ENCODE measurements around the gene CNOT10.

CNOT10 gene

GRCh38 chr3:32684029-32684799 lies 774 bp upstream of the CNOT10 start:
- DNase-seq (ENCODE audit: low read depth) = no peak
- H3K4me3 ChIP-seq (ENCODE audit: low read depth, low read length) = peak overlapping the region; percentile 89

- peak overlapping the region; percentile 89 for H3K4me3 ChIP-seq (ENCODE audit: low read depth, low read length)
- DNase-seq (ENCODE audit: low read depth) = no peak
These were observed 676 bp downstream of the CNOT10 start for GRCh38 chr3:32685543-32686185.

- no peak overlapping the region for H3K4me3 ChIP-seq (ENCODE audit: low read depth, low read length)
- DNase-seq (ENCODE audit: low read depth) = no peak
These were observed 1.7 kb downstream of the CNOT10 start for GRCh38 chr3:32686713-32687112.

- no peak for DNase-seq (ENCODE audit: low read depth)
- H3K4me3 ChIP-seq (ENCODE audit: low read depth, low read length) = no peak overlapping the region
These were observed 6.9 kb downstream of the CNOT10 start for GRCh38 chr3:32691847-32692246.

GRCh38 chr3:32696523-32696922 lies 11.5 kb downstream of the CNOT10 start:
- no peak overlapping the region for H3K4me3 ChIP-seq (ENCODE audit: low read depth, low read length)

GRCh38 chr3:32698506-32698905 lies 13.5 kb downstream of the CNOT10 start:
- no peak for DNase-seq (ENCODE audit: low read depth)
- no peak overlapping the region for H3K4me3 ChIP-seq (ENCODE audit: low read depth, low read length)

More at GRCh38 chr3:32696523-32696922, 11.5 kb downstream of the CNOT10 start:
- no peak for DNase-seq (ENCODE audit: low read depth)

- no peak for DNase-seq (ENCODE audit: low read depth)
These were observed 14.4 kb downstream of the CNOT10 start for GRCh38 chr3:32699429-32699828.

GRCh38 chr3:32700244-32700643 lies 15.3 kb downstream of the CNOT10 start:
- DNase-seq (ENCODE audit: low read depth) = no peak
- H3K4me3 ChIP-seq (ENCODE audit: low read depth, low read length) = no peak overlapping the region

More at GRCh38 chr3:32699429-32699828, 14.4 kb downstream of the CNOT10 start:
- H3K4me3 ChIP-seq (ENCODE audit: low read depth, low read length) = no peak overlapping the region

GRCh38 chr3:32703491-32703972 lies 18.5 kb downstream of the CNOT10 start:
- H3K4me3 ChIP-seq (ENCODE audit: low read depth, low read length) = no peak overlapping the region
- no peak for DNase-seq (ENCODE audit: low read depth)

GRCh38 chr3:32705232-32705631 lies 20.2 kb downstream of the CNOT10 start:
- DNase-seq (ENCODE audit: low read depth) = no peak
- no peak overlapping the region for H3K4me3 ChIP-seq (ENCODE audit: low read depth, low read length)

GRCh38 chr3:32706348-32707025 lies 21.5 kb downstream of the CNOT10 start:
- no peak overlapping the region for H3K4me3 ChIP-seq (ENCODE audit: low read depth, low read length)
- DNase-seq (ENCODE audit: low read depth) = no peak

GRCh38 chr3:32707026-32707370 lies 22.0 kb downstream of the CNOT10 start:
- DNase-seq (ENCODE audit: low read depth) = no peak
- H3K4me3 ChIP-seq (ENCODE audit: low read depth, low read length) = no peak overlapping the region

- no peak overlapping the region for H3K4me3 ChIP-seq (ENCODE audit: low read depth, low read length)
- DNase-seq (ENCODE audit: low read depth) = no peak
These were observed 23.8 kb downstream of the CNOT10 start for GRCh38 chr3:32708672-32709283.

GRCh38 chr3:32709346-32709745 lies 24.4 kb downstream of the CNOT10 start:
- no peak for DNase-seq (ENCODE audit: low read depth)
- no peak overlapping the region for H3K4me3 ChIP-seq (ENCODE audit: low read depth, low read length)

GRCh38 chr3:32712506-32713055 lies 27.6 kb downstream of the CNOT10 start:
- H3K4me3 ChIP-seq (ENCODE audit: low read depth, low read length) = no peak overlapping the region
- DNase-seq (ENCODE audit: low read depth) = no peak

- no peak overlapping the region for H3K4me3 ChIP-seq (ENCODE audit: low read depth, low read length)
- DNase-seq (ENCODE audit: low read depth) = no peak
These were observed 28.2 kb downstream of the CNOT10 start for GRCh38 chr3:32713181-32713580.

- DNase-seq (ENCODE audit: low read depth) = no peak
- H3K4me3 ChIP-seq (ENCODE audit: low read depth, low read length) = no peak overlapping the region
These were observed 34.3 kb downstream of the CNOT10 start for GRCh38 chr3:32719335-32719734.

- H3K4me3 ChIP-seq (ENCODE audit: low read depth, low read length) = no peak overlapping the region
- no peak for DNase-seq (ENCODE audit: low read depth)
These were observed 34.9 kb downstream of the CNOT10 start for GRCh38 chr3:32719931-32720330.

GRCh38 chr3:32725721-32726120 lies 40.7 kb downstream of the CNOT10 start:
- no peak overlapping the region for H3K4me3 ChIP-seq (ENCODE audit: low read depth, low read length)
- DNase-seq (ENCODE audit: low read depth) = no peak

Measured in skeletal muscle cell (primary cell).